Suppressor macrophage treated with lipopolysaccharide for 1 hour (primary cell): Measurements from ENCODE around the gene TAF15.

ENCODE experiments used
- DNase-seq, 3 donors: peaks; one replicate each; pipeline ENCODE4 v3.0.0-alpha.2; 2020 to 2022

TAF15 gene

DNA sequence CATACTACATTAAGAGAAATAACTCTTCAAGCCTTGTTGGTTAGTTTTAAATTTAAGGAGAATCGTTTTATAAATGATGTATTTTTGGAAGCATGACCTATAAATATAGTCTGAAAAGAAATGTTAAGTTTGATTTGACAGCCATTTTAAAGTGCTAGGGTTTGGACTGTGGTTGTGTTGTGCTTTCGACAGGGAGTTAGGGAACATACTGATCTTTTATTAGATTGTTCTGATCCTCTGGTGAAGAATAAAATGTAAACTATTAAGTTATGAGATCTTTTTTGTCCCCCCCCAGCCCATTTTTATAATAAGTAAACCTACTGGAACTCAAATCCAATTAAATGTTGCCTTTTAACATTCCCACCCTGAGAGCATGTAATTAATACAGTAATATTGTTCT lies 12.0 kb downstream of the TAF15 start:
- DNase-seq = no peak

DNA sequence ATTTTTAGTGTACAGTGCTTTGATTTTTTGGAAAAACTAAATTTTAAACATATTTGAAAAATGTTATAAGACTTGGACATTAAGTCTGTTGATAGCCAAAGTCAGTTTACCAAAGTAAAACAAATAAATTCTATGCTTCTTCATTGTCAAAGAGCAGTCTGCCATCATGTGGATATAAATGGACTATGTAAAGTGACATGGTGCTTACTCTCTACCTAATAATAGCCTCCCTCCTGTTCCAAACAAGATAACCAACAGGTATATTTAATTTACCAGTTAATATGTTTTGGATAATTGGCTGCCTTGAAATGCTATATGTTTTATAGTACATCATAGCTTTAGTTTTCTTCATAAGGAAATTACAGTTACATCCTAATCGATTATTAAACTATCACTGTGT lies 15.9 kb downstream of the TAF15 start:
- no peak for DNase-seq

DNA sequence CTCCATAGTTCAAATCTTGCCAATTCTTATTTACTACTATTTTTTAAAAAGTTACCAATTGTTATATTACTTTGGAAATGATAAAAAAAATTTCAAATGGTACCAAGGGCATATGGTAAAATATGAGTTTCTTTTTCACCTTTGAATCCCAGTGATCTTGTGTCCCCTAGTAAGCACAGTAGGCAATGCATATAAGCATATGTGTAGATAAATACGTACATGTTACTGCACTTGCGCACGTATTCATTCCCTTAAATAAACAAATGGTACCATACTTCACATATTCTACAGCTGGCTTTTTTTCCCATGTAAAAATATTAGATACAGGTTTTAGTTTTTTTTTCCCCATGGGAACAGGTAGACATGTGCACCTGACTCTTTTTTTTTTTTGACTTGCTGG lies 31.8 kb downstream of the TAF15 start:
- no peak for DNase-seq

DNA sequence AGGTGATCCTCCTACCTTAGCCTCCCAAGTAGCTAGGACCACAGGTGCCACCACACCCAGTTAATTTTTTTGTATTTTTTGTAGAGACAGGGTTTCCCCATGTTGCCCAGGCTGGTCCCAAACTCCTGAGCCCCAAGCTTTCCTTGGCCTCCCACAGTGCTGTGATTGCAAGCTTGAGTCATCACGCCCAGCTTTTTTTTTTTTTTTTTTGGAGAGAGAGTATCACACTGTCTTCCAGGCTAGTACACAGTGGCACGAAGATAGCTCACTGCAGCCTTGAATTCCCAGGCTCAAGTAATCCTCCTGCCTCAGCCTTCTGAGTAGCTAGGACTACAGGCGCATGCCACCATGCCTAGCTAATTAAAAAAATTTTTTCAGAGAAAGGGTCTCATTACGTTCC lies 32.2 kb downstream of the TAF15 start:
- peak; percentile 36 to 49 (median 40) for DNase-seq

DNA sequence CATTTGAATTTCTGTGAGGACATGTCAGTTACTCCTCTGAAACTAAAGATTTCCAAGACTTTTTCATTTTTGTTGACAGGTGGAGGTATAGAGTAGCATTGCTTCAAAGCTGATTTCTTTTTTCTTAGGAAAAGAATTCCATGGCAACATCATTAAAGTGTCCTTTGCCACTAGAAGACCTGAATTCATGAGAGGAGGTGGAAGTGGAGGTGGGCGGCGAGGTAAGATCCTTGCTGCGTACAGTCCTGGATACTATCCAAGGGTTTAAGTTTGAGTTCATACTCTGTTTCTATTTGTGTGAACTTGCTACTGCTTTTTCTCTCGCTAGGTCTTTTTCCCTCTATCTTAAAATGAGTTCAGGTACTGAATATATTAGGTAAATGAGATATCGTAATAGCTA lies 33.0 kb downstream of the TAF15 start:
- DNase-seq = no peak

DNA sequence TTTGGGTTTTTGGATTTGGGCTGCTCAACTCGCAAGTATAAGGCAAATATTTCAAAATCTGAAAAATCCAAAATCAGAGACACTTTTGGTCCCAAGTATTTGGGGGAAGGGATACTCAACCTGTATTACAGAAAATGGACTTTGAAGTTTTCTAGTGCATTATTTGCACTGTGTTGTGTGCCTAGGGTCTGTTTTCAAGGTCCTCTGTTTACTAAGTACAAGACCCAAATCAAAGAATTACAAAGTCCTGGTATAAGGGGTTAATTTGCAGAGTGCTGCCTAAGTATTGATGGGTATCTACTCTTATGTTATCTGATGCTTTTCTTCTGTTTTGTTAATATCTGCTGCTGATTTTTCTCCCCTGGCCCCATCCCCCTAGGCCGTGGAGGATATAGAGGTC lies 34.4 kb downstream of the TAF15 start:
- DNase-seq = no peak

DNA sequence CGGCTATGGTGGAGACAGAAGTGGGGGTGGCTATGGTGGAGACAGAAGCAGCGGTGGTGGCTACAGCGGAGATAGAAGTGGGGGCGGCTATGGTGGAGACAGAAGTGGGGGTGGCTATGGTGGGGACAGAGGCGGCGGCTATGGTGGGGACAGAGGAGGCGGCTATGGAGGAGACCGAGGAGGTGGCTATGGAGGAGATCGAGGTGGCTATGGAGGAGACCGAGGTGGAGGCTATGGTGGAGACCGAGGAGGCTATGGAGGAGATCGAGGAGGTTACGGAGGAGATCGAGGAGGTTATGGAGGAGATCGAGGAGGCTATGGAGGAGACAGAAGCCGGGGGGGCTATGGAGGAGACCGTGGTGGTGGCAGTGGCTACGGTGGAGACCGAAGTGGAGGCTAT lies 35.3 kb downstream of the TAF15 start:
- DNase-seq = no peak

DNA sequence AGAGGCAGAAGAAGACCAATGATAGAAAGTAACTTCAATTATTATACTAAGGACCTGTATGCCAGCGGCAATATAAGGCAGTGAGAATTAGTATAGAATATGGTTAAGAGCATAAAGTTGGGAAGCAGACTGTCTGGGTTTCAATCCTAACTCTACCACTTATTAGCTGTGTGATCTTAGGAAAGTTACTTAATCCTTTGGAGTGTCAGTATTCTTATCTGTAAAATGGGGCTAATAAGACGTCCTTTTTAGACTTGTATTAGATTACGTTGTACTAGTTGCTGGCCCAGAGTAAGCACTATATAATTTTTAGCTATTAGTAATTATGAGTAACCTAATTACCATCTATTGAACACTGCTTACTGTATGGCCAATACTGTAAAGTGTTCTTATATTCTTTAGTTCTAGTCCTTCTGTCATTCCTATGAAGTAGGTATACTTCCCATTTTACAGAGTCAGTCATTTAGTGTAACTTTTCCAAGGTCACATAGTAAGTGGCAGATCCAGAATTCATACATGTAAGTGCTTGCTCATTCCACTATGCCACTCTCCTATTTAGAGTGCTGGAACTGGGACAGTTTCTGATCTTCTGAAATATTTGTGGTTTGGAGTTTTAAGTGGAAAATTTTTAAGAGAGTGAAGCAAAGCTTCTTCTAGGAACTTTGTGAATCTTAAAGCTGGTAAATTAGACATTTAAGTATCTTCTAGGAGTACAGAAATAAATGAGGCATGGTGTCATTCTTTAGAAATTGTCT lies 36.9 kb downstream of the TAF15 start:
- no peak for DNase-seq

DNA sequence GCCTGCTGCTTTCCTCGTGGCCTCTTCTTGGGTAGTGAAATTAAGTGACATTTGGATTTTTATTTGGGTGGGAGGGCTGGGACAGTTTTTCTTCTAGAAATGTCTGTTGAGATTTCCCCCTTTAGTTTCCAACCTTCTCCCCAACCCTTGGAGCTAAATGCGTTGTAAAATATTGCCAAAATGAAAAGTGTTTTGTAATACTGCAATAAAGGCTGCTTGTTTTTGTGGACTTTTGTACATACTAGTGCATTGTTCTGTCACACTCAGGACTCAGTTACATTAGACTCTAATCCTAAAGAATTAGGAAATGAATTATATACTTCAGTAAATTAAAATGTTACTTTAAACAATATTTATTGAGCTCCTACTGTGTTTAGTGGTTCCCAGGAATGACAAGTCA lies 37.7 kb downstream of the TAF15 start:
- no peak for DNase-seq

DNA sequence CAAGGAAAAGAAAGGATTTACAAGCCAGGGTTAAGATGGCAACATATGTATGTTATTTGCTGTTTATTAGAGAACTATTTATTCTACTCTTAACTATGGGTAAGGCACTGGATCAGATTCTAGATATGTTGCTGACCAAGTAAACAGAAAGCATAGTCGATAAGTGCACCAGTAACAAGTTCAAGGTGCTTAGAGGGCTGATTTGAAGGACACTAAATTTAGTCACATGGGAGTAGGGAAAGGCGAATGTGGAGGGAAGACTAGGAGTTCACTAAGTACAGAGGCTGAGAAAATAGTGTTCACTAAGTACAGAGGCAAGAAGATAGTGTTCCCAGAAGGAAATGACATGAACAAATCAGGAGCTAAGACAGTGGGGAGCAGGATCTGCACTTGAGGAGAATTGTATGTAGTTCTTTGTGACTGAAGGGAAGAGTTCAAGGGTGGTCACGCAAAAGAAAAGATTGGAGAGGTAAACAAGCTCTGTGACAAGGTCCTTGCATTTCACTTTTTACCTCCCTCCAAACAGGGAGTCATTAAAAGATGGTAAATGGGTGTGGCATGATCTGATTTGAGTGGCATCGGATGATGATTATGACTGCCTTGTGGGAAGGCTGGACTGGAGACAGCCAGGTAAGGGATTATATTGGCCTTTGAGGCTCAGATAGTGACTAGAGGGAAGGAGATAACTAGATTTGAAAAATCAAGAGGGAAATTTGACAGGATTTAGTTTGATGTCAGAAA lies 38.5 kb downstream of the TAF15 start:
- DNase-seq = no peak

DNA sequence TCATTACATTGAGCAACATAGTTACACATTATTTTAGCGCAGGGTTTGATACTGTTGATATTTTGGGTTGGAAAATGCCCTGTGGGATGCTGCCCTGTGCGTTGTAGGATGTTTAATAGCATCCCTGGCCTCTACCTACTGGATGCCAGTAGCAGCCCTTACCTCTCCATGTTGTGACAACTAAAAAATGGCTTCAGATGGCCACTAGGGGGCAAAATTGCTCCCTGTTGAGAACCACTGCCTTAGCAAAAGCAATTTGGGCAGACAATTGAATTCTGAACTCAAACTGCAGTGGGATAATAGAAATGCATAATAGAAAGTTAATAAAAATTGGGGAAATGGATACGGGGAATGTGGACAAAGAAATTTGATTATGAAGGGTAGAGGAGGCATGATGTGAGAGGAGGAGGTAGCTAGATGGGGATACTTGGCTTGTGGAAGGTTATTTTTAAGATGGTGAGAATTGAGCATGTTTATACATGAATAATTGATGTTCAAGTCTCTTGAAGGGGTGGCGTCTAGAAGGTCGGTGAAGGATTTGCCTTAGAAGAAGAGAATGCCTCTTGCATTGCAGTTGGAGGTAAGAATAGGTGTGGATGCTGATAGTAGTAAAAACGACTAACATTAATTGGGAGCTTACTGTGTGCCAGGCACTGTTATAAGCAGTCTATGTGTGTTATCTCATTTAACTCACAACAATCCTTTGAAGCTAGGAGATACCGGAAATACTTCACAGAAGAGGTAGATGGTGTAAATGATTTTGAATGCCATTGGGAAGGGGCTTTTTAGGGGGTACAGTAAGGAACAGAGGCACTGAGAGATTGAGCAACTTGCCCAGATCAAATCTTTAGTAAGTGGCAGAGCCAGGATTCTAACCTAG lies 40.4 kb downstream of the TAF15 start:
- peak; percentile 77 to 84 (median 84) for DNase-seq

DNA sequence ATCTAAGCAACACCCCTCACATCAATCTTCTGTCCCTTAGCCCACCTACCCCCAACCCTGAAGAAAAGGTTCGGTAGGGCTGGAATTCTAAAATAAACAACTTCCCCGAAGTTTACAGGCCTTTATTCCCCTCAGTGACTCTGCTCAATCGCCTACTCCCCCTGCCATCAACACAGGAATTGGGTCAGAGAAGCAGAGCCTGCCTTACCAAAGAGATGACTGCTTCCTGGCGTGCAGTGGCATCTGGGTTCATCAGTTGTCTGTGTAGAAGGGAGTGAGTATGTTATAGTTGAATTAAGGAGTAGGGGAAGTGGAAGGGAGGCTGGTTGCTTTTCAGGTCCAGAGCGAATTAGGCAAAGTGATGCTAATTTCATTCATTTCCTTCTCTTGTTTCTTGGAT lies 46.7 kb downstream of the TAF15 start:
- no peak for DNase-seq

DNA sequence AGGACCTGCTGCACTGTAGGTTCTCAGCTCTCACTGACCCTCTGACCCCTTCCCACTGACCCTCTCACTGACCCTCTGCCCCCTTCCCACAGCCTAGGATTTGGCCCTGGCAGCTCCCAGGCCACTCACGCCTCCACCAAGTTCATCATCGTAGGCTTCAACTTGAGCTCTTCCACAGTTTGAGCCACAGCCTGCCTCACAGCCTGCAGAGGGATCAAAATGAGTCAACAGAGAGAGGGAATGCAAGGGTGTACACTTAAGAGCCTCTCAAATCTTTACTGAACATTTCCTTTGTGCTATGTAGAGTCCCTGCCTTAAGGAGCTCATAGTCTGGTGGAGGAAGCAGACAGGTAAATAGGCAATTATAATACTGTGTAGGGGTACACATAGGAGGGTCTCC lies 47.3 kb downstream of the TAF15 start:
- no peak for DNase-seq

DNA sequence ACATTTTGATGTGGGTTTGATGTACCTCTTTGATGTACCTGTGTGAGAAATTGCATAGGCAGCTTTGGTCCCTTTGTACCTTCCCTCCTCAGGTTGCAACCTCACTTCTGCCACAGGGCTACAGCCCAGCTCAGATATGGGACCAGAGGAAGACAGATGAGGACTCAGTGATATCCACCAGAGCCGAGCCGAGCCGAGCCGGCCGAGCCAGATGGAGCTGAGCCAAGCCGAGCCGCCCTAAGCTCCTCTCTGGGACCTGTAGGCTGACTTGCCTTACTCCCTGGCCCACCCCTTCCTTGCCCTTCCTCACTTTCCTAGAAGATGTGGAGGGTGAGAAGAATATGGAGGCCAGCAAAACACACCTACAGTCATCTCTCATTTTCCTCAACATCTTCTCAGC lies 55.6 kb downstream of the TAF15 start:
- DNase-seq = no peak

DNA sequence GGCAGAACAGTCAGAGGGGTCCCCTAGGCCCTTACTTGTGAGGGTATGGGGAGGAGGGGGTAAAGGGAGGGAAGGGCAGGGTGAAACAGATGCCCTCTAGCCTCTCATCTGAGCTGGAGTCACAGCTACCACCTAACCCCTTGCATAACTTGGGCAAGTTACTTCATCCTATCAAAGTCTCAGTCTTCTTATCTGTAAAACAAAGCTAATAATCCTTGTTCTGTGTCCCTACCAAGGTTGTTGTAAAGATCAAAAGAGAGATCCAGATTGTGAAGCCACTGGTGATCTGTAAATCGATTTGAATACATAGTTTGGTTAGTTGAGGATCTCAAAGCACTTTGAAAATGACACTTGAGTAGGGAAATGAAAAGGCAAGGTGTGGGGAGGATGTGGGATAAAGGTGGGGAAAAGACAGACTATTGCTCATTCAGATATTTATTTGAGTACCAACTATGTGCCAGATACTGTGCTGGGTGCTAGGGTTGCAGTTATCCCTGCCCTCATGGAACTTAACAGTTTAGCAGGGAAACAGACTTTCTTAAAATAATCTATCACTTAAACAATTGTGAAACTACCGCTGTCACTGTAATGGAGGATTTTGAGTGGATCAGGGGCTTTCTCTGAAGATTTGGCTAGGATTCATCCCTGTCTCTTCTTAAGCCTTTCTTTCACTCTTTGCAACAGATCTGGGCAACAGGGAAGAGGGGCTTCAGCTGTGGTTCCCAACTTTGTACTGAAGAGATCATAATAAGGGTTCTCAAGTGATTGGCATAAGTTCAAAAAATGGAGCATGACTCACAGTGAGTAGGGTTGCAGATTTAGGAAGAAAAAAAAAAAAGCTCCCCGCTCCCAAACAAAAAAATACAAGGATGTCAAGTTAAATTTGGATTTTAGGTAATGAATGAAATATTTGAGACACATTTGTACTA lies 56.4 kb downstream of the TAF15 start:
- DNase-seq = peak; percentile 48 to 62 (median 61)

DNA sequence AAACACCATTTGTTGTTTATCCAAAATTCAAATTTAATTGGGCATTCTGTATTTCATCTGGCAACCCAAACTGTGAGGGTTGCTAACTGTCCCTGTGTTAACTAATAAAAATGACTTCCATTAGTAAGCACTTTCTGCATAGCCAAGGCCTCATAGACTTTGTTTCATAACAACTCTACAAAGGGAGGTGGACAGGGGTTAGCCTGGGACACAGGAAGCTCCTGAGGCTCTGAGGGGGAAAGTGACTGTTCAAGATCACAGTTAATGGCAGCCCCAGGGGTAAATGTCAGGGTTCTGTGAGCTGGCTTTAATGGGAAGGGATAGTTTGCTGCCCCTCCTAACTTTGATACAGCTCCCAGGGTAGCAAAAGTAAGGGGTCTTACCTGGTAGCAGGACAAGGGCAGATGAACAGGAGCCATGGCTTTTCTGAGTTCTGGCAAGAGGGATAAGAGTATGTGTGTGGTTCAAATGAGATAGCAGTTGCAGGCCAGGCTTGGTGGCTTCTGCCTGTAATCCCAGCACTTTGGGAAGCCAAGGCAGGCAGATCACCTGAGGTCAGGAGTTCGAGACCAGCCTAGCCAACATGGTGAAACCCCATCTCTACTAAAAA lies 57.2 kb downstream of the TAF15 start:
- DNase-seq = peak; percentile 40 to 49 (median 42)

DNA sequence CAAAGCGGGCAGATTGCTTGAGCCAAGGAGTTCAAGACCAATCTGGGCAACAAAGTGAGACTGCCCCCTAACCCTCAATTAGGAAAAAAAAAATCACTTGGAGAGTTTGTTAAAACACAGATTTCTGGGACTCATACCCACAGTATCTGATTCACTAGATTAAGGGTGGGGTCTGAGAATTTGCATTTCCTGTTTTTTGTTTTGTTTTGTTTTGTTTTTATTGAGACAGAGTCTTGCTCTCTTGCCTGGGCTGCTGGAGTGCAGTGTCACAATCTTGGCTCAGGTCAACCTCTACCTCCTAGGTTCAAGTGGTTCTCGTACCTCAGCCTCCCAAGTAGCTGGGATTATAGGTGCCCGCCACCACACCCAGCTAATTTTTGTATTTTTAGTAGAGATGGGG lies 58.3 kb downstream of the TAF15 start:
- peak in 2 of 3 donors; percentile 43 to 44 for DNase-seq

DNA sequence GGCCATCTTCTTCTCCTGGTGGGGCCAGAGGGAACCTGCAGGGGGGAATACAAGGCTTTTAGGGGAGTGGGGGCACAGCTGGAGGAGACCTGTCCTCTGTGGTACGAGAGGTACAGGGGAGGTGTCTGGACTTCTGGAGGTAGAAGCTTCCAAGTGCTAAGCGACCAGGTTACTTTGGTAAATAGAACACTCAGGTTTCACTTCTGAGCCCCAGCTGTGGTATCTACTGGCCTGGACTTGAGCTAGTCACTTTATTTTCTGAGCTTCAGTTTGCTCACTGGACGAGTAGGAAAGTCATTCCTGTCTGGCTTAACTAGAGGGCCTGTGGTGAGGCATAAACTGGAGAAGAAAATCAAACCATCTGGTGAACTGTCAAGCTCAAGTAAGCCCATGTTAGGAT lies 59.5 kb downstream of the TAF15 start, which contains the start of gene HEATR9:
Gene HEATR9, minus strand, starts transcription at position 155 of the 400 bp plus-strand sequence. Its CDS starts 149 bp downstream, at position 6.
- DNase-seq = peak; percentile 50 to 73 (median 60)

DNA sequence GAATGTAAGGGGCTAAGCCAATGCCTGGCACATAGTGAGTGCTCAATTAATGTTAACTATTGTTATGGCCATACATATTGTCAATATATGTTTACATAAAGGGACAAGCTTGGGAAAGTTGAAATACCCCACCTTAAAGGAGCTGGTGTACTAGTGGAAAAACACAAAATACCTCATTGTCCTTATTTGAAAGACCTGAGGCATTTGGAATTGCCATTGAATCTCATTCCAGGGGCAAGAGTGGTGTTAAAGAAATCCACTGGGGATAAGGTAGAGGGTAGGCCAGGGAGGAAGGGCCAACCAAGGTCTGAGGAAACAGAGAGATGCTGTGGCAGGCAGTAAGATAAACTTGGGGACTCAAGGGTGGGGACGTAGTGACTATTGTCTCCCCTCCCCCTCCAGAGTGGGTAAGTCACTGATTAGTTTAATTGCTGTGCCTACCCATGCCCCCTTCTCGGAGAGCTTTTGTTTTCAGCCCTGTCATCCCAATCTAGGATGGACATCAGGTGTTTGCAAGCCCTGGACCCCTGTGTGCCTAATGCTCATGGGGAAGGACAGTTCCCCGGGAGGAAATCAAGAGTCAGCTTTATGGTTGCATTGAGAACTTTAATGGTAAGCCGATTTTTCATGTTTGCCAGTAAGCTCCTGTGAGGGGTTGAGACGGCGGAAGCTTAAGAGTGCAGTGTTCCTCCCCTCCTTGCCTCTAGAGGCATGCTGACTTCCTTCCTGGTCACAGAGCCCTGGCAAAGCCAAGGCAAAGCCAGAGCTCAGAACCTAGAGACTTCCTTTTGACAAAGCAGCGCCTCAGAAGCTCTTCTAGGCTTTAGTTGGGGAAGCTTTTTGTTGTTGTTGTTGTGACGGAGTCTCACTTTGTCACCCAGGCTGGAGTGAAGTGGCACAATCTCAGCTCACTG lies 61.9 kb downstream of the TAF15 start:
- peak; percentile 81 to 87 (median 82) for DNase-seq

DNA sequence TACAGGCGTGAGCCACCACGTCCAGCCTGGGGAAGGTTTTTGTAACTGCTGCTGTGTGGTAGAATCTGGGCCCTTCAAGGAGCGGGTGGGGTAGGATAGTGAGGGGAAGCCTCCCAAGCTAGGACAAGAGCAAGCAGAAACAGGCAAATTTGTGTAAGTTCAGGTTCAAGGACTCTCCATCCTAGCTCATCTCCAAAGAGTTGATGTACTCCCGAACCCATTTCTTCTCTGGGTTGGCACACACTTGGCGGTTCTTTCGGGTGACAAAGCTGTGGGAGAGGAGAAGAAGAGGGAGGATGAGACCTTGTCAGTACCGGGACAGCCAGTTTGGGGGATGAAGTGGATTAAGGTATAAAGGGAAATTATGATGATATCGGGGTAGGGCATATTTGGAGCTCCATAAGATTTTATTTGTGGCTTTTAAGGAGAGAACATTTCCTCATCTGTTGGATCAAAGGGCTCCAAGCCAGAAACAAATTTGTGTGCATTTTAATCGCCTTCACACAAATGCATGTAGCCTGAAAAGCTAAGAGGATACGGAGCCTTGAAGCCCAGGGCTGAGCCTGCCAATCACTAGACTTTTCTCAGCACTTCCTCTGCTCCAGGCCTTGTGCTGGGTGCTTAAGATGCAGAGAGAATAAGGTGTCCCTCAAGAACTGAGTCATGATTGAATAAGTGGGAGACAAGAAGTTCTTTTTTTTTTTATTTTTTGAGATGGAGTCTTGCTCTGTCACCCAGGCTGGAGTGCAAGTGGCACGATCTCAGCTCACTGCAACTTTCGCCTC lies 63.1 kb downstream of the TAF15 start:
- peak; percentile 61 to 73 (median 68) for DNase-seq
